Sigmoid colon (tissue), 7 donors: ENCODE measurements around the gene AKT1S1. TPM values are rescaled to one million over a fixed set of nuclear protein-coding genes. Genes with fewer than 3 reads are reported as not detected.
"Not testable (repeated sequence)": the region's sequence is repeated elsewhere in the genome, so short reads cannot be mapped to it uniquely, and the experiment has no call there.

ENCODE experiments used
- DNase-seq: peaks from one replicate; pipeline ENCODE4 v3.0.0-alpha.2; 2019
- H3K27ac ChIP-seq, 4 donors: fragments of 200-600 bp; sonication (generic); one replicate each; pipeline ENCODE4 v1.5.1; 2016 to 2019; ENCODE audit warnings: mild to moderate bottlenecking in 1 of 4
- H3K27me3 ChIP-seq, 3 donors: fragments of 200-600 bp; sonication (generic); one replicate each; pipeline ENCODE4 v1.5.1; 2019; ENCODE audit warnings: mild to moderate bottlenecking in 1 of 3
- H3K36me3 ChIP-seq, 4 donors: fragments of 200-600 bp; sonication (generic); one replicate each; pipeline ENCODE4 v1.5.1; 2016 to 2019
- H3K4me1 ChIP-seq, 4 donors: fragments of 200-600 bp; sonication (generic); one replicate each; pipeline ENCODE4 v1.5.1; 2017 to 2019
- H3K4me3 ChIP-seq, 4 donors: fragments of 200-600 bp; sonication (generic); one replicate each; pipeline ENCODE4 v1.5.1; 2017 to 2019; ENCODE audit warnings: mild to moderate bottlenecking in 2 of 4, moderate library complexity in 1 of 4
- H3K9me3 ChIP-seq, 4 donors: fragments of 200-600 bp in 3 of 4; sonication (generic) in 3 of 4; one replicate each; pipeline versions ENCODE4 v1.5.1 to v1.6.1; 2013 to 2019
- CTCF ChIP-seq, 4 experiments: fragments of 450-650 bp in 3 of 4; fragments of 200-600 bp in 1 of 4; IDR thresholded peaks; one replicate each; pipeline ENCODE4 v1.5.1; 2016 to 2019; ENCODE audit warnings: antibody characterized with exemption in 4 of 4, mild to moderate bottlenecking in 3 of 4, moderate library complexity in 2 of 4
- EP300 ChIP-seq, 4 donors: sonication (generic); formaldehyde crosslinking; IDR thresholded peaks; one replicate each; pipeline ENCODE4 v1.6.1; 2017; ENCODE audit warnings: antibody characterized with exemption in 4 of 4
- POLR2A ChIP-seq, 2 donors: fragments of 450-650 bp; IDR thresholded peaks; one replicate each; pipeline ENCODE4 v1.6.1; 2016; ENCODE audit warnings: antibody characterized with exemption in 2 of 2, mild to moderate bottlenecking in 2 of 2, moderate library complexity in 2 of 2
- POLR2AphosphoS5 ChIP-seq, 4 donors: sonication (generic); formaldehyde crosslinking; IDR thresholded peaks; one replicate each; pipeline ENCODE4 v1.6.1; 2017; ENCODE audit warnings: antibody characterized with exemption in 4 of 4
- WGBS, 2 donors: extraction: QIAGEN DNeasy Blood & Tissue Kit; methylation state at CpG; one replicate each; pipeline ENCODE4 v1.1.7; 2013; 5-methylcytosine and 5-hydroxymethylcytosine counted together
- intact Hi-C: fragments of 100-400 bp; cut with DNase I; formaldehyde crosslinking; loops from one replicate; pipeline ENCODE4 v1.15.1; 2023
- polyA plus RNA-seq, 3 donors: library from polyadenylated mRNA; stranded (reverse); fragments of 200-250 nt; gene quantifications; one replicate each; pipeline ENCODE4 v1.2.3, GENCODE V29; 2013
- small RNA-seq, 3 donors: library from RNA; depleted of rRNA; stranded (forward); fragments of <200 nt; gene quantifications; one replicate each; pipeline ENCODE3, GENCODE V24; 2016
- total RNA-seq, 4 donors: library from RNA; depleted of rRNA; stranded (reverse); fragments of >200 nt; gene quantifications; one replicate each; pipeline ENCODE4 v1.1.0, GENCODE V29; 2016
- donor health status: healthy with polysubstance abuse.
- donor health status: Bipolar disorder and iron deficiency.
- donor health status: healthy.

AKT1S1 gene
- total and polyA plus RNA-seq, 7 donors: 13.6 to 55.9 (median 16.1) TPM

GRCh38 chr19:49824662-49825061 is 52.5 kb downstream of the AKT1S1 start:
- Histone ChIP-seq H3K9me3 (no peaks in the 10 kb centered on the region), H3K27ac (no peak overlapping the region), H3K4me3 (no peak overlapping the region), H3K36me3 (peaks cover 0 to 58% (median 14%) of the 10 kb centered on the region in 4 donors), H3K27me3 (no peaks in the 10 kb centered on the region), H3K4me1 (peaks cover 0 to 13% (median 9%) of the 10 kb centered on the region in 4 donors)
- intact Hi-C loops: no loop called here
- TF ChIP-seq CTCF (IDR thresholded peaks at IDR 0.05) (no peak), POLR2AphosphoS5 (IDR thresholded peaks at IDR 0.05) (no peak), EP300 (IDR thresholded peaks at IDR 0.05) (no peak), POLR2A (IDR thresholded peaks at IDR 0.05) (no peak)
- 90 to 93% methylated on average over 6 of the region's 6 CpGs for WGBS, 2 donors
- no peak for DNase-seq

GRCh38 chr19:49823472-49823871 is 53.7 kb downstream of the AKT1S1 start:
- H3K36me3 ChIP-seq: peaks cover 0 to 46% (median 8%) of the 10 kb centered on the region in 4 donors

GRCh38 chr19:49820125-49820524 is 57.0 kb downstream of the AKT1S1 start:
- peaks cover 0 to 30% (median 7%) of the 10 kb centered on the region in 4 donors for H3K36me3 ChIP-seq
- no peaks in the 10 kb centered on the region for H3K9me3 ChIP-seq
- WGBS, 2 donors: 41 to 77% methylated on average over 10 of the region's 10 CpGs
- no peak overlapping the region for H3K27ac ChIP-seq
- no peak overlapping the region for H3K4me3 ChIP-seq
- DNase-seq: no peak
- no peaks in the 10 kb centered on the region for H3K27me3 ChIP-seq
- intact Hi-C loops: no loop called here
- H3K4me1 ChIP-seq: peaks cover 0 to 30% (median 28%) of the 10 kb centered on the region in 4 donors
- no peak for TF ChIP-seq EP300 (IDR thresholded peaks at IDR 0.05)
- TF ChIP-seq POLR2A (IDR thresholded peaks at IDR 0.05): no peak
- no peak for TF ChIP-seq POLR2AphosphoS5 (IDR thresholded peaks at IDR 0.05)
- no peak for TF ChIP-seq CTCF (IDR thresholded peaks at IDR 0.05)

More at GRCh38 chr19:49823472-49823871, 53.7 kb downstream of the AKT1S1 start:
- 87 to 93% methylated on average over 12 of the region's 12 CpGs for WGBS, 2 donors
- intact Hi-C loops: no loop called here
- TF ChIP-seq POLR2AphosphoS5 (IDR thresholded peaks at IDR 0.05) (no peak), POLR2A (IDR thresholded peaks at IDR 0.05) (no peak), EP300 (IDR thresholded peaks at IDR 0.05) (no peak), CTCF (IDR thresholded peaks at IDR 0.05) (no peak)
- Histone ChIP-seq H3K4me3 (no peak overlapping the region), H3K9me3 (no peaks in the 10 kb centered on the region), H3K27me3 (no peaks in the 10 kb centered on the region), H3K4me1 (peaks cover 0 to 25% (median 20%) of the 10 kb centered on the region in 4 donors), H3K27ac (no peak overlapping the region)
- DNase-seq: no peak

GRCh38 chr19:49819452-49820115 is 57.6 kb downstream of the AKT1S1 start:
- intact Hi-C loops: loop anchor here (2.0 to 5.0 kb wide), 2 partner anchors 31 to 1187 kb away; partner anchors contain the start of gene PTOV1
- not testable (repeated sequence) for DNase-seq, H3K9me3 ChIP-seq, H3K27me3 ChIP-seq
- H3K4me3 ChIP-seq: peak overlapping the region in 3 of 4 donors; percentile 77 to 94 (median 80)
- peaks cover 0 to 30% (median 7%) of the 10 kb centered on the region in 4 donors for H3K36me3 ChIP-seq
- 81 to 86% methylated on average over 7 of the region's 7 CpGs for WGBS, 2 donors
- H3K4me1 ChIP-seq: peaks cover 0 to 30% (median 28%) of the 10 kb centered on the region in 4 donors
- peak overlapping the region in 1 of 4 donors; percentile 97 for H3K27ac ChIP-seq

Small RNA genes lying within 50 kb of the gene (small RNA-seq; reads per million reads assigned to genes)
- gene MIR4749: 0 to 0.11 (median 0.06) reads per million in 3 donors

Other genes starting within 250 kb of the AKT1S1 start
- 100 to 1,000 TPM; 105 to 127 (median 125) TPM for gene RRAS, start 237.2 kb downstream of the AKT1S1 start, total RNA-seq
- 100 to 1,000 TPM in 2 of 3 donors, 10 to 100 TPM in 1; 79.8 to 139 (median 130) TPM for gene RRAS, start 237.2 kb downstream of the AKT1S1 start, polyA plus RNA-seq
- gene SCAF1, start 235.1 kb downstream of the AKT1S1 start, total RNA-seq: 10 to 100 TPM; 10.9 to 21.3 (median 12.5) TPM
- gene SCAF1, start 235.1 kb downstream of the AKT1S1 start, polyA plus RNA-seq: 10 to 100 TPM in 2 of 3 donors, 1 to 10 TPM in 1; 9.0 to 30.8 (median 16.0) TPM
- 10 to 100 TPM; 28.2 to 59.1 (median 32.6) TPM for gene IRF3, start 211.5 kb downstream of the AKT1S1 start, total RNA-seq
- 100 to 1,000 TPM in 1 of 3 donors, 10 to 100 TPM in 2; 50.9 to 125 (median 64.9) TPM for gene IRF3, start 211.5 kb downstream of the AKT1S1 start, polyA plus RNA-seq
- 1 to 10 TPM; 4.6 to 9.2 (median 6.5) TPM for gene BCL2L12, start 211.4 kb downstream of the AKT1S1 start, total RNA-seq
- gene BCL2L12, start 211.4 kb downstream of the AKT1S1 start, polyA plus RNA-seq: 10 to 100 TPM in 2 of 3 donors, 1 to 10 TPM in 1; 9.0 to 43.6 (median 10.2) TPM
- 100 to 1,000 TPM; 106 to 175 (median 160) TPM for gene PRMT1, start 200.1 kb downstream of the AKT1S1 start, total RNA-seq
- gene PRMT1, start 200.1 kb downstream of the AKT1S1 start, polyA plus RNA-seq: 100 to 1,000 TPM in 2 of 3 donors, 10 to 100 TPM in 1; 84.1 to 172 (median 101) TPM
- 1 to 10 TPM in 3 of 4 donors, under 1 TPM in 1; 0.49 to 1.7 (median 1.5) TPM for gene ADM5, start 187.8 kb downstream of the AKT1S1 start, total RNA-seq
- 1 to 10 TPM in 1 of 3 donors, not detected in 2; 3.1 TPM for gene ADM5, start 187.8 kb downstream of the AKT1S1 start, polyA plus RNA-seq
- gene CPT1C, start 186.2 kb downstream of the AKT1S1 start, total RNA-seq: 10 to 100 TPM in 1 of 4 donors, 1 to 10 TPM in 3; 3.6 to 28.5 (median 4.3) TPM
- gene CPT1C, start 186.2 kb downstream of the AKT1S1 start, polyA plus RNA-seq: 1 to 10 TPM in 2 of 3 donors, under 1 TPM in 1; 0.69 to 4.2 (median 2.4) TPM
- gene TSKS, start 114.0 kb downstream of the AKT1S1 start, total RNA-seq: under 1 TPM in 1 of 4 donors, not detected in 3; 0.83 TPM
- gene TSKS, start 114.0 kb downstream of the AKT1S1 start, polyA plus RNA-seq: 1 to 10 TPM in 1 of 3 donors, under 1 TPM in 1, not detected in 1; 0.36 to 1.2 TPM
- 10 to 100 TPM; 48.5 to 81.1 (median 52.0) TPM for gene AP2A1, start 110.4 kb downstream of the AKT1S1 start, total RNA-seq
- 10 to 100 TPM; 33.0 to 77.4 (median 40.9) TPM for gene AP2A1, start 110.4 kb downstream of the AKT1S1 start, polyA plus RNA-seq
- 10 to 100 TPM; 21.0 to 32.9 (median 23.1) TPM for gene FUZ, start 64.1 kb downstream of the AKT1S1 start, total RNA-seq
- gene FUZ, start 64.1 kb downstream of the AKT1S1 start, polyA plus RNA-seq: 10 to 100 TPM in 2 of 3 donors, 1 to 10 TPM in 1; 7.4 to 17.4 (median 16.3) TPM
- 10 to 100 TPM; 17.8 to 45.4 (median 22.4) TPM for gene MED25, start 59.1 kb downstream of the AKT1S1 start, total RNA-seq
- 10 to 100 TPM; 18.0 to 43.5 (median 30.1) TPM for gene MED25, start 59.1 kb downstream of the AKT1S1 start, polyA plus RNA-seq
- 100 to 1,000 TPM in 1 of 4 donors, 10 to 100 TPM in 3; 52.2 to 105 (median 68.1) TPM for gene PTOV1, start 26.2 kb downstream of the AKT1S1 start, total RNA-seq
- 10 to 100 TPM; 54.8 to 79.7 (median 62.5) TPM for gene PTOV1, start 26.2 kb downstream of the AKT1S1 start, polyA plus RNA-seq
- 10 to 100 TPM; 28.2 to 44.0 (median 33.9) TPM for gene PNKP, start 9.8 kb downstream of the AKT1S1 start, total RNA-seq
- 10 to 100 TPM; 27.0 to 88.8 (median 34.0) TPM for gene PNKP, start 9.8 kb downstream of the AKT1S1 start, polyA plus RNA-seq
- 10 to 100 TPM; 25.0 to 41.0 (median 26.6) TPM for gene TBC1D17, start 347 bp upstream of the AKT1S1 start, total RNA-seq
- 10 to 100 TPM; 13.4 to 29.5 (median 22.8) TPM for gene TBC1D17, start 347 bp upstream of the AKT1S1 start, polyA plus RNA-seq
- gene IL4I1, start 19.5 kb upstream of the AKT1S1 start, total RNA-seq: under 1 TPM; 0.28 to 0.66 (median 0.38) TPM
- gene IL4I1, start 19.5 kb upstream of the AKT1S1 start, polyA plus RNA-seq: 1 to 10 TPM; 1.8 to 6.8 (median 3.5) TPM
- gene ATF5, start 51.9 kb upstream of the AKT1S1 start, total RNA-seq: 1 to 10 TPM; 5.3 to 7.1 (median 5.9) TPM
- 10 to 100 TPM; 18.0 to 42.3 (median 33.1) TPM for gene ATF5, start 51.9 kb upstream of the AKT1S1 start, polyA plus RNA-seq
- 10 to 100 TPM; 25.0 to 32.6 (median 26.0) TPM for gene NUP62, start 52.1 kb upstream of the AKT1S1 start, total RNA-seq
- 10 to 100 TPM; 10.2 to 42.6 (median 18.0) TPM for gene NUP62, start 52.1 kb upstream of the AKT1S1 start, polyA plus RNA-seq
- 1 to 10 TPM in 3 of 4 donors, not detected in 1; 1.4 to 2.5 (median 2.1) TPM for gene SIGLEC11, start 83.8 kb upstream of the AKT1S1 start, total RNA-seq
- gene SIGLEC11, start 83.8 kb upstream of the AKT1S1 start, polyA plus RNA-seq: 1 to 10 TPM in 1 of 3 donors, under 1 TPM in 2; 0.60 to 1.8 (median 0.66) TPM
- 10 to 100 TPM; 17.4 to 30.7 (median 24.8) TPM for gene VRK3, start 148.0 kb upstream of the AKT1S1 start, total RNA-seq
- 10 to 100 TPM; 31.2 to 51.6 (median 45.8) TPM for gene VRK3, start 148.0 kb upstream of the AKT1S1 start, polyA plus RNA-seq
- gene ZNF473, start 148.7 kb upstream of the AKT1S1 start, total RNA-seq: 10 to 100 TPM in 2 of 4 donors, 1 to 10 TPM in 2; 5.8 to 13.2 (median 9.3) TPM
- 1 to 10 TPM in 2 of 3 donors, under 1 TPM in 1; 0.92 to 2.7 (median 1.8) TPM for gene ZNF473, start 148.7 kb upstream of the AKT1S1 start, polyA plus RNA-seq